Activated CD4-positive, alpha-beta T cell treated with anti-CD3 and anti-CD28 coated beads, Interleukin-2, amount 10 ng/mL, durations not matched to agents 7 days and 5 days (primary cell): ENCODE data around the gene KCNMA1. TPM values are rescaled to one million over a fixed set of nuclear protein-coding genes. Genes with fewer than 3 reads are reported as not detected.

ENCODE experiments used
- CTCF ChIA-PET: fragments of 350-600 bp; sonication (Branson Sonifier 250); formaldehyde crosslinking; loops from one replicate; lab custom pipeline; 2021; ENCODE audit warnings: antibody characterized with exemption; lab: Charles Lee
- POLR2A ChIA-PET: fragments of 350-600 bp; sonication (Branson Sonifier 250); formaldehyde crosslinking; loops from one replicate; lab custom pipeline; 2021; ENCODE audit warnings: antibody characterized with exemption; lab: Charles Lee
- DNase-seq: peaks from one replicate; pipeline ENCODE4 v3.0.0-alpha.2; 2020
- H3K27ac Mint-ChIP-seq: one replicate; pipeline ENCODE4 v1.8.0; 2021; ENCODE audit warnings: mild to moderate bottlenecking, moderate library complexity, mixed read lengths
- H3K27me3 Mint-ChIP-seq: one replicate; pipeline ENCODE4 v1.8.0; 2021; ENCODE audit warnings: mixed read lengths
- H3K36me3 Mint-ChIP-seq: one replicate; pipeline ENCODE4 v1.8.0; 2021; ENCODE audit warnings: low read depth, mixed read lengths
- H3K4me1 Mint-ChIP-seq: one replicate; pipeline ENCODE4 v1.8.0; 2021; ENCODE audit warnings: mixed read lengths
- H3K4me3 Mint-ChIP-seq: one replicate; pipeline ENCODE4 v1.8.0; 2021; ENCODE audit warnings: mild to moderate bottlenecking, moderate library complexity, mixed read lengths
- H3K9me3 Mint-ChIP-seq: one replicate; pipeline ENCODE4 v1.8.0; 2021; ENCODE audit warnings: mixed read lengths
- total RNA-seq, 2 experiments: library from RNA; stranded (reverse); gene quantifications; one replicate each; pipeline ENCODE4 v1.2.3, GENCODE V29; 2021

The KCNMA1 gene
- total RNA-seq, 2 experiments from 2014 or later, result not detected

GRCh38 chr10:77020426-77021040, 617.1 kb downstream of the KCNMA1 start:
- H3K9me3 Mint-ChIP-seq, result no peaks in the 10 kb centered on the region
- no peaks in the 10 kb centered on the region for H3K4me1 Mint-ChIP-seq
- H3K27me3 Mint-ChIP-seq, result no peaks in the 10 kb centered on the region
- no peak for DNase-seq
- ChIA-PET POLR2A (no interaction called here), CTCF (no interaction called here)
- no peak overlapping the region for H3K27ac Mint-ChIP-seq
- H3K4me3 Mint-ChIP-seq, result no peak overlapping the region
- H3K36me3 Mint-ChIP-seq, result no peaks in the 10 kb centered on the region

GRCh38 chr10:77016855-77017254, 620.8 kb downstream of the KCNMA1 start:
- POLR2A ChIA-PET, result no interaction called here
- H3K36me3 Mint-ChIP-seq, result no peaks in the 10 kb centered on the region
- H3K27me3 Mint-ChIP-seq, result no peaks in the 10 kb centered on the region
- no peak overlapping the region for H3K4me3 Mint-ChIP-seq
- no peak overlapping the region for H3K27ac Mint-ChIP-seq
- no peaks in the 10 kb centered on the region for H3K9me3 Mint-ChIP-seq
- no peak for DNase-seq
- no peaks in the 10 kb centered on the region for H3K4me1 Mint-ChIP-seq
- CTCF ChIA-PET, result no interaction called here

- Mint-ChIP-seq H3K36me3 (no peaks in the 10 kb centered on the region), H3K27me3 (no peaks in the 10 kb centered on the region), H3K27ac (no peak overlapping the region), H3K4me3 (no peak overlapping the region), H3K9me3 (no peaks in the 10 kb centered on the region), H3K4me1 (no peaks in the 10 kb centered on the region)
- CTCF ChIA-PET, result no interaction called here
- POLR2A ChIA-PET, result no interaction called here
- no peak for DNase-seq
Observed at GRCh38 chr10:77016278-77016815, 621.3 kb downstream of the KCNMA1 start.

- H3K36me3 Mint-ChIP-seq, result no peaks in the 10 kb centered on the region
- H3K27ac Mint-ChIP-seq, result no peak overlapping the region
- H3K4me1 Mint-ChIP-seq, result no peaks in the 10 kb centered on the region
- ChIA-PET CTCF (no interaction called here), POLR2A (no interaction called here)
- no peaks in the 10 kb centered on the region for H3K9me3 Mint-ChIP-seq
- H3K27me3 Mint-ChIP-seq, result no peaks in the 10 kb centered on the region
- no peak overlapping the region for H3K4me3 Mint-ChIP-seq
- DNase-seq, result no peak
Observed at GRCh38 chr10:77015360-77015759, 622.2 kb downstream of the KCNMA1 start.

GRCh38 chr10:77012812-77013500, 624.7 kb downstream of the KCNMA1 start:
- Mint-ChIP-seq H3K4me3 (no peak overlapping the region), H3K27ac (no peak overlapping the region), H3K36me3 (no peaks in the 10 kb centered on the region), H3K9me3 (no peaks in the 10 kb centered on the region), H3K27me3 (no peaks in the 10 kb centered on the region), H3K4me1 (no peaks in the 10 kb centered on the region)
- POLR2A ChIA-PET, result no interaction called here
- CTCF ChIA-PET, result interaction anchor here (0.8 kb wide), 1 partner anchor 50 kb away, joined by 3 read pairs; no protein-coding TSS in a partner anchor
- no peak for DNase-seq

GRCh38 chr10:77011874-77012811, 625.5 kb downstream of the KCNMA1 start:
- no peaks in the 10 kb centered on the region for H3K4me1 Mint-ChIP-seq
- CTCF ChIA-PET, result interaction anchor here (0.6 to 0.8 kb wide), 2 partner anchors 50 to 1037 kb away, joined by 3 read pairs; no protein-coding TSS in a partner anchor

GRCh38 chr10:77010430-77010829, 627.2 kb downstream of the KCNMA1 start:
- H3K36me3 Mint-ChIP-seq, result no peaks in the 10 kb centered on the region
- H3K9me3 Mint-ChIP-seq, result no peaks in the 10 kb centered on the region
- H3K27me3 Mint-ChIP-seq, result no peaks in the 10 kb centered on the region
- POLR2A ChIA-PET, result no interaction called here
- H3K4me3 Mint-ChIP-seq, result no peak overlapping the region
- DNase-seq, result no peak
- no peaks in the 10 kb centered on the region for H3K4me1 Mint-ChIP-seq
- no peak overlapping the region for H3K27ac Mint-ChIP-seq
- CTCF ChIA-PET, result no interaction called here

More at GRCh38 chr10:77011874-77012811, 625.5 kb downstream of the KCNMA1 start:
- Mint-ChIP-seq H3K4me3 (no peak overlapping the region), H3K9me3 (no peaks in the 10 kb centered on the region), H3K36me3 (no peaks in the 10 kb centered on the region), H3K27me3 (no peaks in the 10 kb centered on the region), H3K27ac (no peak overlapping the region)
- POLR2A ChIA-PET, result no interaction called here
- no peak for DNase-seq

GRCh38 chr10:77007834-77008233, 629.8 kb downstream of the KCNMA1 start:
- peaks cover 1% of the 10 kb centered on the region for H3K27me3 Mint-ChIP-seq
- no peak overlapping the region for H3K4me3 Mint-ChIP-seq
- no peaks in the 10 kb centered on the region for H3K36me3 Mint-ChIP-seq
- no peak overlapping the region for H3K27ac Mint-ChIP-seq
- CTCF ChIA-PET, result no interaction called here
- DNase-seq, result no peak
- no peaks in the 10 kb centered on the region for H3K9me3 Mint-ChIP-seq
- POLR2A ChIA-PET, result no interaction called here
- H3K4me1 Mint-ChIP-seq, result no peaks in the 10 kb centered on the region

- no peak overlapping the region for H3K27ac Mint-ChIP-seq
- H3K4me1 Mint-ChIP-seq, result no peaks in the 10 kb centered on the region
- no peak overlapping the region for H3K4me3 Mint-ChIP-seq
- ChIA-PET POLR2A (no interaction called here), CTCF (no interaction called here)
- peaks cover 1% of the 10 kb centered on the region for H3K27me3 Mint-ChIP-seq
- no peak for DNase-seq
- no peaks in the 10 kb centered on the region for H3K36me3 Mint-ChIP-seq
- no peaks in the 10 kb centered on the region for H3K9me3 Mint-ChIP-seq
Observed at GRCh38 chr10:77006836-77007511, 630.6 kb downstream of the KCNMA1 start.

- H3K9me3 Mint-ChIP-seq, result no peaks in the 10 kb centered on the region
- H3K27me3 Mint-ChIP-seq, result peaks cover 4% of the 10 kb centered on the region
- H3K4me3 Mint-ChIP-seq, result no peak overlapping the region
- no peaks in the 10 kb centered on the region for H3K36me3 Mint-ChIP-seq
- no peak overlapping the region for H3K27ac Mint-ChIP-seq
- ChIA-PET POLR2A (no interaction called here), CTCF (interaction anchor here (1.4 kb wide), 1 partner anchor 13 kb away, joined by 4 read pairs; no protein-coding TSS in a partner anchor)
- no peaks in the 10 kb centered on the region for H3K4me1 Mint-ChIP-seq
- DNase-seq, result no peak
Observed at GRCh38 chr10:77005871-77006270, 631.7 kb downstream of the KCNMA1 start.

GRCh38 chr10:77004917-77005564, 632.6 kb downstream of the KCNMA1 start:
- H3K27me3 Mint-ChIP-seq, result peaks cover 4% of the 10 kb centered on the region
- no peak for DNase-seq
- H3K27ac Mint-ChIP-seq, result no peak overlapping the region
- no peak overlapping the region for H3K4me3 Mint-ChIP-seq
- no peaks in the 10 kb centered on the region for H3K4me1 Mint-ChIP-seq
- CTCF ChIA-PET, result interaction anchor here (1.4 kb wide), 1 partner anchor 14 kb away, joined by 4 read pairs; no protein-coding TSS in a partner anchor
- H3K36me3 Mint-ChIP-seq, result no peaks in the 10 kb centered on the region
- no peaks in the 10 kb centered on the region for H3K9me3 Mint-ChIP-seq
- POLR2A ChIA-PET, result no interaction called here

GRCh38 chr10:77002872-77003271, 634.7 kb downstream of the KCNMA1 start:
- Mint-ChIP-seq H3K4me3 (no peak overlapping the region), H3K27me3 (peaks cover 4% of the 10 kb centered on the region), H3K9me3 (no peaks in the 10 kb centered on the region), H3K36me3 (no peaks in the 10 kb centered on the region), H3K27ac (no peak overlapping the region), H3K4me1 (no peaks in the 10 kb centered on the region)
- DNase-seq, result no peak
- ChIA-PET POLR2A (no interaction called here), CTCF (no interaction called here)
